HL-60 (cell line): Measurements from ENCODE around the gene BMP6.

Experiments used
- DNase-seq, 2 experiments: peaks; one replicate each; pipeline ENCODE4 v3.0.0-alpha.2; 2010 to 2020; ENCODE audit warnings: low read depth in 1 of 2, low spot score in 1 of 2
- H3K27ac ChIP-seq: fragments of 250-450 bp; sonication (Bioruptor Pico); replicated peaks from 2 replicates; pipeline ENCODE4 v1.5.1; 2020; ENCODE audit warnings: mild to moderate bottlenecking, moderate library complexity
- H3K27me3 ChIP-seq: fragments of 250-450 bp; sonication (Bioruptor Pico); 2 replicates; pipeline ENCODE4 v1.5.1; 2021; ENCODE audit warnings: mild to moderate bottlenecking, moderate library complexity; ENCODE audit not compliant: insufficient read depth, poor library complexity, severe bottlenecking
- H3K4me3 ChIP-seq: replicated peaks from 2 replicates; pipeline ENCODE4 v1.5.1; 2011; ENCODE audit warnings: mild to moderate bottlenecking, control low read depth, low read length; ENCODE audit not compliant: insufficient read depth
- CTCF ChIP-seq: IDR thresholded peaks from one replicate; pipeline ENCODE4 v1.5.1; 2011; ENCODE audit warnings: low read length, control low read depth, inconsistent platforms; ENCODE audit not compliant: insufficient read depth
- GABPA ChIP-seq: IDR thresholded peaks from 2 replicates; pipeline ENCODE4 v1.6.1; 2012; ENCODE audit warnings: low read depth
- POLR2AphosphoS5 ChIP-seq: IDR thresholded peaks from 2 replicates; pipeline ENCODE4 v1.6.1; 2012; ENCODE audit warnings: low read depth
- REST ChIP-seq: IDR thresholded peaks from 2 replicates; pipeline ENCODE4 v1.6.1; 2012; ENCODE audit warnings: low read depth; ENCODE audit not compliant: insufficient replicate concordance
- SPI1 ChIP-seq: IDR thresholded peaks from 2 replicates; pipeline ENCODE4 v1.6.1; 2012; ENCODE audit warnings: low read depth, mild to moderate bottlenecking, borderline replicate concordance

BMP6 gene

GRCh38 chr6:7685276-7685675, 40.6 kb upstream of the BMP6 start:
- TF ChIP-seq SPI1 (no peak), GABPA (no peak), REST (no peak), CTCF (no peak), POLR2AphosphoS5 (no peak)
- no peak for DNase-seq
- Histone ChIP-seq H3K4me3 (no peak overlapping the region), H3K27ac (no peak overlapping the region), H3K27me3 (no peaks in the 10 kb centered on the region)

- Histone ChIP-seq H3K27me3 (no peaks in the 10 kb centered on the region), H3K4me3 (no peak overlapping the region), H3K27ac (no peak overlapping the region)
- DNase-seq, result no peak
- TF ChIP-seq POLR2AphosphoS5, result no peak
- TF ChIP-seq REST, result no peak
- TF ChIP-seq CTCF, result no peak
- no peak for TF ChIP-seq GABPA
- no peak for TF ChIP-seq SPI1
Observed at GRCh38 chr6:7687145-7688111, 38.5 kb upstream of the BMP6 start.

GRCh38 chr6:7691021-7691420, 34.9 kb upstream of the BMP6 start:
- Histone ChIP-seq H3K27ac (no peak overlapping the region), H3K4me3 (no peak overlapping the region), H3K27me3 (no peaks in the 10 kb centered on the region)
- DNase-seq, result no peak
- no peak for TF ChIP-seq SPI1
- TF ChIP-seq REST, result no peak
- no peak for TF ChIP-seq CTCF
- TF ChIP-seq GABPA, result no peak
- no peak for TF ChIP-seq POLR2AphosphoS5
